Measurements from ENCODE around the gene HSPA8. TPM values are rescaled to one million over a fixed set of nuclear protein-coding genes. Genes with fewer than 3 reads are reported as not detected.

HSPA8 gene
- total RNA-seq, result 1,099 and 3,238 TPM in 2 replicates

GRCh38 chr11:123061403-123062157 is at the start of gene HSPA8:
Gene HSPA8, minus strand, starts transcription at chr11:123062136. Its CDS starts 812 bp downstream, at chr11:123061324.

Other genes with a start within 250 kb of the HSPA8 start
- gene CRTAM, start 223.6 kb downstream of the HSPA8 start, total RNA-seq, result not detected in 2 replicates
- gene JHY, start 179.4 kb downstream of the HSPA8 start, total RNA-seq, result 0.43 and 0.77 TPM in 2 replicates
- not detected in 2 replicates for gene BSX, start 80.3 kb downstream of the HSPA8 start, total RNA-seq
- 0.11 and 0.26 TPM in 2 replicates for gene CLMP, start 133.1 kb upstream of the HSPA8 start, total RNA-seq

All from dermis lymphatic vessel endothelial cell (primary cell).